Left renal cortex interstitium (tissue), 4 donors: ENCODE results near the gene FIG4. TPM values are rescaled to one million over a fixed set of nuclear protein-coding genes. Genes with fewer than 3 reads are reported as not detected.
"Not testable (repeated sequence)": the region's sequence is repeated elsewhere in the genome, so short reads cannot be mapped to it uniquely, and the experiment has no call there.

Experiments used
- DNase-seq, 4 donors: peaks; one replicate each; pipeline ENCODE4 v3.0.0-alpha.2; 2013; ENCODE audit warnings: low read depth in 4 of 4, low spot score in 2 of 4, missing footprints in 1 of 4
- polyA plus RNA-seq, 4 donors: library from polyadenylated mRNA; unstranded; fragments of 120-200 nt; gene quantifications; one replicate each; pipeline ENCODE4 v1.2.1, GENCODE V29; 2013; ENCODE audit not compliant: insufficient read length in 4 of 4

FIG4 gene
- polyA plus RNA-seq, 4 donors = 21.6 to 27.4 (median 23.3) TPM

DNA sequence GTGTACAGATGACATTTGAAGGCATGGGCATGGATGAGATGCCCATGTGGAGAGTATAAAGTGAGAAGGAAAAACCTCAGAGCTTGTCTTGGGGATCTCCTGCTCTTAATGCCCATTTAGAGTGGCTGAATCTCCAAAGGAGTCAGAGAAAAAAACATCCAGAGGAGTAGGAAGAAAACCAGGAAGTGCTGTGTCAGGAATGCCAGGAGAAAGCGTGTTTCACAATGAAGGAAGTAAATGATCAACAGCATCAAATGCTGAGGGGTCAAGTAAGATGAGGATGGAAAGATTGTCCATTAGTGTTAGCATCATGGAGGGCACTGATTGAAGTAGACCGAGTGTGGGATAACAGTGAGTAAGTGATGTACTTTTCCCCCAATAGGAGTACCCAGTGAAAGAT is 56.1 kb downstream of the FIG4 start:
- no peak for DNase-seq

DNA sequence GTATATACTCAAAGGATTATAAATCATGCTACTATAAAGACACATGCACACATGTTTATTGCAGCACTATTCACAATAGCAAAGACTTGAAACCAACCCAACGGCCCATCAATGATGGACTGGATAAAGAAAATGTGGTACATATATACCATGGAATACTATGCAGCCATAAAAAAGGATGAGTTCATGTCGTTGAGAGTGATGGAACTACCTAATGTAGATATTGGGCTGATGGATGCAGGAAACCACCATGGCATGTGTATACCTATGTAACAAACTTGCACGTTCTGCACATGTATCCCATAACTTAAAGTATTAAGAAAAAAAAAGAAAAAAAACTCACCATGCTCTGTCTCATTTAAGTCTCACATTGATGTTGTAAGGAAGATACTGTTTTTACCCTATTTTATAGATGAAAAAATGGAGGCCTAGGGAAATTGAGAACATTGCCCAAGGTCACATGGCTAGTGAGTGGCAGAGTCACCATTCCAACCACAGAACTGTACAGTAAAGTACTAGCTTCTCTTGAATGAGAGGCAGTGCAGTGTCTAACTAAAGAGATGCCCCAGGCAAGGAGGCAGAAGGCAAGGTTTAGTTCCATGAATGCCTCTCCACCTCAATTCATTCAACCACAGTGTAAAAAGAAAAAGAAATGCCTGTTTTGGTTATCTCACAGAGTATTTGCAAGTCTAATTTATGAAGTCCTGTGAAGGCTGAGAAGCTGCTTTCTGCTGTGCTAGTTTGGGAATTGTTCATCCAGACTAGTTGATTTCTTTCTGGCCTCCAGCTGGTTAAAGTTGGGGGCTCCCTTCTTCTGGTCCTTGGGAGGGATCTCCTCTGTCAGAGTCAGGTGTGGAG is 68.2 kb downstream of the FIG4 start:
- DNase-seq = no peak

DNA sequence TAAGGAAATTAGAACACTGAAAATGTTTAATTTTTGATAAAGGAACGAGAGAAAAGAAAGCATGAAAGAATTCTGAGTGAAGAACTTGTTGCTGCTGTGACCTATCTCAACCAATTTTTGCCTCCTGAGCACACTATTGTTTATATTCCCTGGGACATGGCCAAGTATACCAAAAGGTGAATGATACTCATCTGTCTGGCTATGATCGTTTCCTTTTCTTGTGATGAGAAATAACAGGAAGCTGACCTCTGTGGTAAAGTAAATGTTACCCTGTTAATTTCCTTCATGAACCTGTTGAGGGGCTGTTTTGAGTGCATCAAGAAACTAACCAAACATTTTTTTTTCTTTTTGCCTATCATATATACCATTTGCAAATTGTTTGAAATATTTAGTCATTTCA is 69.1 kb downstream of the FIG4 start:
- DNase-seq = no peak

DNA sequence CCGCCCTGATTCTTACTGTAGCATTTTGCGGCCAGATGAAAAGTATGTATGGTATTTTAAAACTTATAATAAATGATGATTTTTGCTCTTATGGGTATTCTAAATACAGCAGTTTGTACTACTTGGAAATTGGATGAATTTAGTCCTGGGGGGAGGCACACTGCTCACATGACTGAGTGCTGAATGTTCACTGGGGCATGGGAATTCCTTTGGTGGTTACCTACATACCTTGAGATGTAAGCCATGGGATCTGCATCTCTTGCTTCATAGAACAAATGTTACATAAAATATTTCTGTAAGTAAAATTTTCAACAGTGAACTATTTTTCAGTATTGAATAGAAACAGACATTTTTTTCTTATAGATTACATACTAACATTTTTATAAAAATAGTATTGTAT is 71.1 kb downstream of the FIG4 start:
- DNase-seq = no peak

DNA sequence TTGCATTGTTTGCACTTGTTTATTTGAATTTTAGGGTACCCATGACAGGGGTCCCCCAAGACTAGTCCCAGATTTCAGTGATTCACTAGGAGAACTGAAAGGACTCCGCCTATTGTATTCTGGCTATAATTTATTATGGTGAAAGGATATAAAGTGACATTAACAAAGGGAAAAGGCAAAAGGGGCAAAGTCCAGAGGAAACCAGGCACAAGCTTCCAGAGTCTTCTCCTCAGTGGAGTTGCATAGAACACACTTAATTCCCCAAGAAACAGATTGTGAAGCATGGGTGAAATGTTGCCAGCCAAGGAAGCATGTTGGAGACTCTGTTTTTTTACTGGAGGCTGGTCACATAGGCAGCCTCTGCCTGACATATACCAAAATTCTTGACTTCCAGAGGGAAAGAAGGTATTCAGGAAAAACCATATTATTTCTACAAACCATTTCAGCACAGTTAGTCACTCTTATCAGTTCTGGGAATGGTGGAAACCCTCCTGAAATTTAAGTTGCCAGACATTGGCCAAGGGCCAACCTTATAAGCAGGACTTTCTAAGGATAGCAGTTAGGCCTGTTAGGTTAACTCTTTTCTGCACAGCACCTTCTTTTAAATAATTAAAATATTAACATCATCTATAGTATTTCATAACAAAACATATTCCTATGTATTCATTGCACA is 71.8 kb downstream of the FIG4 start:
- no peak for DNase-seq

DNA sequence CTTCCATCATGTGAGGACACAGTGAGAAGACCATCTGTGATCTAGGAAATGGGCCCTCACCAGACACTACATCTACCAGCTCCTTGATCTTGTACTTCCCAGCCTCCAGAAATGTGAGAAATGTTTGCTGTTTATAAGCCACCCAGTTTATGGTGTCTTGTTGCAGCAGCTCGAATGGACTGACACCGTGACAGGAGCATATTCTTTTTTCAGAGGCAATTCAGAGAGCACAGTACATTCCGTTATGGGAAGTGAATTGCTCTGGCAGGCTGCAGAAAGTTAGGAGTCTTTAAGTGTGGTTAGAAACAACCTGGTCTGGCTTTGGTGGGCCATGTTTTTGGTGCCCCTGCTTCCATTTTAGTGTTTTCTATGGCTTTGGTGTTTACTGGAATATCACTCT is 75.1 kb downstream of the FIG4 start:
- no peak for DNase-seq

DNA sequence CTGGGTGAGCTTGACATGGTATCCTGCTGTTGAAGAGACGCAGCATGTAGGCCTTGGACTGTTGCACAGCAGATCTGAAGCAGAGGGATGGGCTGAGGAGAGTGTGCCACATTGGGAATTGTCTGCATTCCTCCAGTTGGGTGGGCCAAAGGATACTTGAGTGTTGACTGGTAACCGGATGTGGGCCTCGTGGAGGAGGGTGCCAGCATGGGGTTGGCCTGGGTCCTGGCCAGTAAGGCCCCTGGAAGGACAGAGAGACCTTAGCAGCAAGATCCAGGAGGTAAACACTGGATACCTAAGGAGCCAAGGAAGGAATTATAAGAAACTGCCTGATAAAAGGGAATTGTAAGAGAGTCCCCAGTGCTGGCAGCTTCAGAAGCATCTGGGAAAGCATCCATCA is 76.9 kb downstream of the FIG4 start:
- no peak for DNase-seq

DNA sequence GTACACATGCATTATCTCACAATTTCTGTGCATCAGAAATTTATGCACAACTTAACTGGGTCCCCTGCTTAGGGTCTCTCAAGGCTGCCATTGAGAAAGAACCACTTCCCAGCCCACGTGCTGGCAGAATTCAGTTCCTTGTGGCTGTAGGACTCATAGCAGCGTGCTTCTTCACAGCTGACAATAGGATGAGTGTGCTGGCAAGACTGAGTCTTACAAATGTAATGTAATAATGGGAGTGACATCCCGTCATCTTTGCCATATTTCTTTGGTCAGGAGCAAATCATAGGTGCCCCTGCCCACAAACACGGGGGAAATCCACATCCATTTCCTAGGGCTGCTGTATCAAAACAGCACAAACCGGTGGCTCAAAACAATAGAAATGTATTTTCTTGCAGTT is 77.4 kb downstream of the FIG4 start:
- no peak for DNase-seq

DNA sequence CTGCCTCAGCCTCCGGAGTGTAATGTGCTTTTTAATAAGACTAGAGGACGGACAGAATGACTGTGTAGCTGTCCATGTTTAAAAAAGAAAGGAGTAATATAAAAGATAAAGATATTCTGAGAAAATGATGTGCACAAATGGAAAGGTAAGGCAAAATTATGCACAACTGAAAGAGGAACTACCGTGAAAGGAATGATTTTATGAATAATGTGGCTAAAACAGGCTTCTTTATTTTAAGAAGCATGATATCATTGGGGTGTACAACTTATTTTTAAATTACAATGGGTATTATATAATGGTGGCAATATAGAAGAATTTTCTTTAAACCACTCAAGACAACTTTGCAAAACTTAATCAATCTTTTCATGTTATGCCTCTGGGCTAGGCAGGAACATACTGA is 78.1 kb downstream of the FIG4 start:
- DNase-seq = no peak

DNA sequence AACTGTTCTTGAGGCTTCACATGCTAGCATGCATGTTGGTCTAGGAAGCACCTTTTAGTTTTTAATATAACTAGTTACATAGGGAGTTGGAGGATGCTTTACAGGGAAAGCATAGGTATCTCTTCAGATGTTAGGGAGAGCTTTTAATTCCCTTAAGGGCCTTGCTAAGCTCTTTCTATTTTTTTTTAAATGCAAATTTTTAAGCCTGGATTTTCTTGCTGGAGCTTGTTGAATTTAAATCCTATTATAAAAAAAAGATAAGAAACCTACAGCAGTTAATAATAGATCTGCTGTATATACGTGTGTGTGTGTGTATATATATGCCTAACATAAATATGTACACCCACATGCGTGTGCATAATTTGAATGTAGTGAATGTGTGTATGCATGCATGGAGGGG is 79.0 kb downstream of the FIG4 start:
- no peak for DNase-seq

DNA sequence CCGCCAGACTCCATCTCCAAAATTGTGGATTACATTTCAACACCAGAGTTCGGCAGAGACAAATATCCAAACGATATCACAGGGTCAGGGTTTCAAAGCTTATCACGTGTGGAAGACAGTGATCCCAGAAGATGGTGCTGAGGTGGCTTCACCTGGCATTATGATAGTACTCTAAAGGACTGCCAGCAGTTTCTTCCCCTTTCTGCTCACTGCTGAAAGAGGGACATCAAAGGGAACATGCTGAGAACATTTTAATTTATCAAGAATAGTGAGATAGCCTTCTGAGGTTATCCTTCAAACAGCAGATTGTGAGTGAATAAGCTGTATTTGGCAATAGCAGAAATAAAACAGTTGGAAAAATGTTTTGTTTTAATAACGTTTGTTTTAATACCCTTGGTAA is 79.7 kb downstream of the FIG4 start:
- DNase-seq = no peak

DNA sequence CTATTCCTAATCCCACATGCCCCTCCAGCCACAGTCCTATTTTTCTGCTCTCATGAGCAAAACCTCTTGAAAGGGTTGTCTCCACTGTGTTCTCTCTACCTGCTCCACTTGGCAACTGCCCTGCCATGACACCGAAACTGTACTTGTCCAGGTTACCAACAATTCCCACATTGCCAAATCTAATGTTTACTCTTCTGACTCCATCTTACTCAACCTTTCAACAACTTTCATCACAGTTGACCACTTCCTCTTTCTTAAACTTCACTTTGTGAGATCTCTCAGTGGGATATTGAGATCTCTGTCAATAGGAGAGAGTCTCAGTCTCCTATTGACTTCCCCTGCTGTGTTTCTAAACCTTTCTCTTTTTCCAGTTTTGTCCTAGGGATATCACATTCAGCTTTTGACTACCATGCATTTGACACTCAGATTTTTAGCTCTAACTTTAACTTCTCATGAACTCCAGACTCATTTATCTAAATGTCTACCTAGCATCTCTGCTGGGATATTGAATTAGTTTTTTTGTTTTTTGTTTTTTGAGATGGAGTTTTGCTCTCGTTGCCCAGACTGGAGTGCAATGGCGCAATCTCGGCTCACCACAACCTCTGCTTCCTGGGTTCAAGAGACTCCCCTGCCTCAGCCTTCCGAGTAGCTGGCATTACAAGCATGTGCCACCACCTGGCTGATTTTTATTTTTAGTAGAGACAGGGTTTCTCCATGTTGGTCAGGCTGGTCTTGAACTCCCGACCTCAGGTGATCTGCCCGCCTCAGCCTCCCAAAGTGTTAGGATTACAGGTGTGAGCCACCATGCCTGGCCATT is 81.1 kb downstream of the FIG4 start:
- not testable (repeated sequence) for DNase-seq

DNA sequence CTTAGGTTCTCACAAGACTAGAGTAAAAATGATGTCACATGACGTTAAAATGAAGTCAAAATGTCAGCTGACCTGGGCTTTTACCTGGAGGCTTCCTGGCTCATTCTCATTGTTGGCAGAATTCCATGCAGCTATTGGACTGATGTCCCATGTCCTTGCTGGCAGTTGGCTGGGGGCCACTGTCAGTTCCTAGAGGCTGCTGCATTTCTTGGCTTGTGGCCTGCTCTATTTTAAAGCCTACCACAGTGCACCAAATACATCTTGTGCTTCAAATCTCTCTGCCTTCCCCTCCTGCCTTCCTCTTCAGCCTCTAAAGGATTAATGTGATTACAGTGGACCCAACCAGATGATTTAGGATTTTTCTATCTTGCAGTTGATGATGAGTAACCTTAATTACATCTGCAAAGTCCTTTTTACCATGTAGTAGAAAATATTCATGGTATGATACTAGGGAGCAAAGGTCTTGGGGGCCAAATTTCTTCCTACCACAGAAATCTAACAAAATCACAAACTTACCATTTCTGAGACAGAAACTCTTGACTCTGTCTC is 81.9 kb downstream of the FIG4 start:
- DNase-seq = no peak

DNA sequence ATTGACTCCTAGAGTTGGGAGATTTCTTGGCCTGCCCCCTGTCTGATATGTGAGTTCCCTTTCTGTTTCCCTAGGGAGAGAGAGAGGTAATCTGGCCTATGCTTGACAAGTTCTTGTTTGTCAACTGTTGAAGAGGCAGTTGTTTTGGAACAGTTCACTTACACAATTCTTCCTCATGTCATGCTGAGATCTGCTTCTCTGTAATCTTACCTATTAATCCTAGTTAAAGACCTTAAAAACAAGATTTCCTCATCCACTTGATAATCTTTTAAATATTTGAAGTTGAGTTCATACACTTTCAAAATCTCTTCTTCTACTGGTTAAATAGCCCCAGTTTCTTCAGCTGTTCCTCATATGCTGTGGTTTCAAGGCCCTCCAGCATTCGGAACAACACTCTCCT is 89.9 kb downstream of the FIG4 start:
- DNase-seq = no peak

DNA sequence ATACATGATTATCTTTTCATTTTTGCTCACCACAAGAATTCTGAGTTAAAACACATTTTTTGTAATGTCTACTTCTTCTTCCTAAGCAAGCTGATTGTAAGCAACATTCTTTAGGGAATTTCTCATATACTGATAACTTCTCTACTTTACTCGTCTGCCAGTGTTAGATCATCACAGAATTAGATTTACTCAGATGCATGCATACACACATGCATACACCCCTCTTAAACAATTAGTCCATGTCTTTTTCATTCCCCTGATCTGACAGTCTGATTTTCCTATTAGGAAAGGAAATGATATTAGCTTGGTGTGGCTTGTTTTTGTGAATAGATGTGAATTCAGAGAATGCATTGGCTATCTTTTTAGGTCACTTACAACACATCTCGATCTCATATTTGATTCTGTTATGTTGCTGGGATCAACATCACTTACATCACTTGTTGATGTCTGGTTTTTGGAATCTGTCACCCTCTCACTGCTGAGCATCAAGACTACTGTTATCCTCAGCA is 91.4 kb downstream of the FIG4 start:
- DNase-seq = no peak

DNA sequence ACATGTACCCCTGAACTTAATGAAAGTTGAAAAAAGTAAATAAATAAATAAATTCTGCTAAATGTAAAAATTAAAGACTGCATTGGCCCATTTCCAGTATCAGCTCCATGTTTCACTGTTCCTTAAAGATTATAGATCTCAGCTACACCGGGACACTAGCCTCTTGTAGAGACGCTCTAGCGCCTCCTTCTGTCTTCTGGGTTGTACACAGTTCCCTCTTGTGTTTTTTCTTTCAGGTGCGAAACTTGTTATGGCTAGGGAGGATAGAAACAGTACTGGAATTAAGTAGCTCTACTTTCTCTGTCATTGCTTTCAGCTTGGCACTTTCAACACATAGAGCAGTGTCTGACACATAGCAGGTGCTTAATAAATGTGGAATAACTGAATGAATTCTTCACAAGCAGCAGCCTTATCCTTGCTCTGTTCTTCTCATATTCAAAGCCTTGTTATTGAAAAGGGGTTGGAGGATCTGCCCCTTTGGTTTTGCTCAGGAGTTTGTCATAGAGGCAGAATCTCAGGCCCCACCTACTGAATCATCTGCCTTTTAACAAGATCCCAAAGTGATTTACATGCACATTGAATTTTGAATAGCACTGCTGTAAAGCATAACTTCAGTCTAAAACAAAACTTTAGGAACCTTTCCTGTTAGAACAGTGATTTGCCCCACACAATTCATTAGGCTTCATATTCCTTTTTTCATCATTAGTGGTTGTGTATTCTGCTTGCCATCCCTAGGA is 92.3 kb downstream of the FIG4 start:
- DNase-seq = no peak

DNA sequence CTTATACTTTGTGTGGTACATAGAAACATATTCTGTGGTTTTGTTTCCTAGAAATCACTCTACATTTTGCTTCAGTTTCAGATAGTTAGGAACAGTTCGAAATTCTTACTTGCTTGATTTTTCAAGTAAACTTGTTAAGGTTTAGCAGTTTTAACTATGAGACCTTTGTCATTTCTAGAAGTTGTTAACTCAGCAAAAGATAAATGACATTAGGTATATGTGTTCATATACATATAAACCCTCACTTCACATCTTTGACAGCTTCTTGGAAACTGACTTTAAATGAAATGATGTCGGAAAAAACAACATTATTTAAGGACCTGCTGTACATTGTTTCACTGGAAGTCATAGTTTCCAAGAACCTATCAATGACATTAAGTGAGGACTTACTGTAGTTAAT is 96.2 kb downstream of the FIG4 start:
- DNase-seq = no peak

DNA sequence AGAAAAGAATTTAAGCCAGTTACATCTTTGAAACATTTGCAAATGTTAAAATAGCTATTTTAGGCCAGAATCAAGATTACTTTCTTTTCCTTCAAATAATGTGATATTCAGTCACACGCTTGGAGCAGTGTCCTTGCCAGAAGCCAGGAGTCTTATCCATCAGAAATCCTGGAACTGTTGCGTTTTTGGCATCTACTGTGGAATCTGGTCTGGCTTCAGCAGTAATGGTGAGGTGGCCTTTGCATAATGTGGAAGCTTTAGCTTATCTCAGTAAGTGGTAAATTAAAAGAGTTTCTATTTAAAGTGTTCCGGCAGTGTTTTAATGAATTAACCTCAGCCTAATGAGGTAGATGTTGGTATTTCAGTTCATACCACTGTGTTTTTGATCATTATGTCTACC is 97.6 kb downstream of the FIG4 start:
- DNase-seq = no peak

DNA sequence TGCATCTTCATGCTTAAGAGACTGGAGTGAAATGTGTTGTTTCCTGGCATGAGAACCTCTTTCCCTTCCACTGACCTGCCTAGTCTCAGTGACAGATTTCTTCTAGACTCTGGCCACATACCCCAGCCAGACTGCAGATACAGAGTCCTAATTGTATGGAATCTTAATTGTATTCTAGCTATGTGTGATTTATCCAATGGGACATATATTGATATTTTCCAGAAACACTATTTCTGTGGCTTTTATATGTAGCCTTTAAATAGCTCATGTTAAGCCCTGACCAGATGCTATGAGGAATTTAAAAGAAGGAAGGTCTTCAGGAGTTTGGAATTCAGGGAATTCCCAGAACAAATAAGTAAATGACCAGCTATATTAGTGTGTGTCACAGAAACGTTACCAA is 99.0 kb downstream of the FIG4 start:
- DNase-seq = no peak

DNA sequence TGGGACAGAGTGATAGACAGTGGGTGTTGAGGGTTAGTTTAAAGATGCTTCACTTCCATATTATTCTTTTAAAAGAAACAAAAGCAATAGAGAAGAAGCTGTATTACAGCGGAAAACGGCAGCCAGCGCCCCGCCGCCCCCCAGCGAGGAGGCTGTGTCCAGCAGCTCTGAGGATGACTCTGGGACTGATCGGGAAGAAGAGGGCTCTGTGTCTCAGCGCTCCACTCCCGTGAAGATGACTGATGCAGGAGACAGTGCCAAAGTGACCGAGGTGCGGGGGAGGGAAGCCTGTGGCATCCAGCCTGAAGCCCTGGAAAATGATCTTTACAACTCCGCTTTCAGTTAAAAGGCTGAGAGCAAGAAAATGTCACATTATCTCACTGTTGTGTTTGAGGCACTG is 100.2 kb downstream of the FIG4 start:
- DNase-seq = peak in 1 of 4 donors; percentile 34
